PFSK-1 (cell line): ENCODE results near the gene RPS6KB1.

Experiments
- FOXP2 ChIP-seq: optimal IDR thresholded peaks from 2 replicates; pipeline ENCODE3; 2011; ENCODE audit warnings: borderline replicate concordance, control low read depth, inconsistent platforms; ENCODE audit not compliant: insufficient read depth; ENCODE audit errors: extremely low read length, extremely low read depth
- POLR2AphosphoS5 ChIP-seq: IDR thresholded peaks from 2 replicates; pipeline ENCODE4 v1.6.1; 2012; ENCODE audit warnings: low read depth, mild to moderate bottlenecking, control low read depth, low read length, moderate library complexity
- REST ChIP-seq, 2 experiments: IDR thresholded peaks; 2 replicates each; pipeline versions ENCODE4 v1.6.1 to v1.8.0; 2011 to 2012; ENCODE audit warnings: low read depth in 2 of 2, low read length in 2 of 2, control low read depth in 1 of 2, inconsistent platforms in 1 of 2, mild to moderate bottlenecking in 1 of 2, moderate library complexity in 1 of 2; ENCODE audit not compliant: insufficient read depth in 1 of 2
- SIN3A ChIP-seq: IDR thresholded peaks from 2 replicates; pipeline ENCODE4 v1.6.1; 2012; ENCODE audit warnings: mild to moderate bottlenecking, low read length, moderate library complexity, borderline replicate concordance; ENCODE audit not compliant: insufficient read depth
- TAF1 ChIP-seq: IDR thresholded peaks from 2 replicates; pipeline ENCODE4 v1.6.1; 2012; ENCODE audit warnings: low read length, control low read depth, borderline replicate concordance; ENCODE audit not compliant: insufficient read depth

The RPS6KB1 gene

GRCh38 chr17:59903455-59903854, 10.5 kb downstream of the RPS6KB1 start:
- TF ChIP-seq FOXP2 (no peak), REST (IDR thresholded peaks at IDR 0.05; ENCODE audit: insufficient read depth in 1 of 2, low read depth in 2 of 2, low read length in 2 of 2) (no peak), POLR2AphosphoS5 (no peak), SIN3A (no peak), TAF1 (no peak)

GRCh38 chr17:59907467-59907866, 14.5 kb downstream of the RPS6KB1 start:
- TF ChIP-seq REST (IDR thresholded peaks at IDR 0.05; ENCODE audit: insufficient read depth in 1 of 2, low read depth in 2 of 2, low read length in 2 of 2) (no peak), SIN3A (no peak), POLR2AphosphoS5 (no peak), FOXP2 (no peak), TAF1 (no peak)

- TF ChIP-seq FOXP2 = no peak
- no peak for TF ChIP-seq POLR2AphosphoS5
- no peak for TF ChIP-seq REST (IDR thresholded peaks at IDR 0.05; ENCODE audit: insufficient read depth in 1 of 2, low read depth in 2 of 2, low read length in 2 of 2)
- no peak for TF ChIP-seq SIN3A
Measured at GRCh38 chr17:59914274-59914854, 21.4 kb downstream of the RPS6KB1 start.

GRCh38 chr17:59916446-59916845, 23.5 kb downstream of the RPS6KB1 start:
- TF ChIP-seq REST (IDR thresholded peaks at IDR 0.05; ENCODE audit: insufficient read depth in 1 of 2, low read depth in 2 of 2, low read length in 2 of 2) (no peak), SIN3A (no peak), FOXP2 (no peak), POLR2AphosphoS5 (no peak), TAF1 (no peak)

- TF ChIP-seq REST (IDR thresholded peaks at IDR 0.05; ENCODE audit: insufficient read depth in 1 of 2, low read depth in 2 of 2, low read length in 2 of 2) = no peak
- TF ChIP-seq TAF1 = no peak
- no peak for TF ChIP-seq SIN3A
- no peak for TF ChIP-seq FOXP2
- no peak for TF ChIP-seq POLR2AphosphoS5
Measured at GRCh38 chr17:59941131-59941530, 48.2 kb downstream of the RPS6KB1 start.
